WTC11 (cell line): ENCODE measurements around the gene SASH3. TPM values are rescaled to one million over a fixed set of nuclear protein-coding genes. Genes with fewer than 3 reads are reported as not detected.

Experiments used
- ATAC-seq: fragments of 200-7000 bp; cut with Tn5 transposase; 2 replicates; pipeline ENCODE4 v1.10.0; 2021; ENCODE audit warnings: mild to moderate bottlenecking, moderate library complexity
- CTCF ChIA-PET: fragments of 300-600 bp; sonication (Branson Sonifier 250); formaldehyde crosslinking; loops from one replicate; lab custom pipeline; 2021; ENCODE audit warnings: antibody characterized with exemption; lab: Charles Lee
- POLR2A ChIA-PET: fragments of 350-600 bp; sonication (Branson Sonifier 250); formaldehyde crosslinking; loops from one replicate; lab custom pipeline; 2021; ENCODE audit warnings: antibody characterized with exemption; lab: Charles Lee
- DNase-seq: peaks from one replicate; pipeline ENCODE4 v3.0.0; 2021; ENCODE audit warnings: low spot score
- H3K27ac Mint-ChIP-seq: 2 replicates; pipeline ENCODE4 v1.8.0; 2021; ENCODE audit warnings: mixed read lengths
- H3K27me3 Mint-ChIP-seq: 2 replicates; pipeline ENCODE4 v1.8.0; 2021; ENCODE audit warnings: low read depth, mild to moderate bottlenecking, moderate library complexity, mixed read lengths
- H3K36me3 Mint-ChIP-seq: 2 replicates; pipeline ENCODE4 v1.8.0; 2021; ENCODE audit warnings: mixed read lengths
- H3K4me1 Mint-ChIP-seq: 2 replicates; pipeline ENCODE4 v1.8.0; 2022; ENCODE audit warnings: mixed read lengths
- H3K4me3 Mint-ChIP-seq: 2 replicates; pipeline ENCODE4 v1.8.0; 2021; ENCODE audit warnings: mild to moderate bottlenecking, moderate library complexity, mixed read lengths
- H3K9me3 Mint-ChIP-seq: 2 replicates; pipeline ENCODE4 v1.8.0; 2021; ENCODE audit warnings: mixed read lengths
- ATF1 ChIP-seq: sonication (generic); formaldehyde crosslinking; IDR thresholded peaks from 2 replicates; pipeline ENCODE4 v1.8.1; 2023; ENCODE audit warnings: mild to moderate bottlenecking, moderate library complexity, missing genetic modification reagents
- CBFB ChIP-seq: sonication (generic); formaldehyde crosslinking; IDR thresholded peaks from 2 replicates; pipeline ENCODE4 v1.8.1; 2022; ENCODE audit warnings: mild to moderate bottlenecking, low read depth, missing genetic modification reagents
- HMGA2 ChIP-seq: fragments of 250-450 bp; sonication (Bioruptor Pico); IDR thresholded peaks from 2 replicates; pipeline ENCODE4 v1.4.0; 2021; ENCODE audit warnings: mild to moderate bottlenecking, moderate library complexity
- KAT7 ChIP-seq: sonication (generic); formaldehyde crosslinking; IDR thresholded peaks from 2 replicates; pipeline ENCODE4 v1.8.1; 2023; ENCODE audit warnings: missing genetic modification reagents, mild to moderate bottlenecking, borderline replicate concordance
- SMAD4 ChIP-seq: sonication (generic); formaldehyde crosslinking; IDR thresholded peaks from 2 replicates; pipeline ENCODE4 v1.8.0; 2022; ENCODE audit warnings: mild to moderate bottlenecking, missing genetic modification reagents
- TEAD1 ChIP-seq: sonication (generic); formaldehyde crosslinking; IDR thresholded peaks from 2 replicates; pipeline ENCODE4 v1.8.0; 2022; ENCODE audit warnings: mild to moderate bottlenecking, missing genetic modification reagents
- TP53 ChIP-seq: sonication (generic); formaldehyde crosslinking; IDR thresholded peaks from 2 replicates; pipeline ENCODE4 v1.8.1; 2023; ENCODE audit warnings: mild to moderate bottlenecking, missing genetic modification reagents
- ZNF232 ChIP-seq: sonication (generic); formaldehyde crosslinking; IDR thresholded peaks from 2 replicates; pipeline ENCODE4 v1.8.0; 2022; ENCODE audit warnings: mild to moderate bottlenecking, missing genetic modification reagents
- total RNA-seq: library from RNA; stranded (reverse); gene quantifications from 3 replicates; pipeline ENCODE4 v1.2.3, GENCODE V29; 2021
- TF ChIP-seq, protein P1 (sequence below): sonication (generic); formaldehyde crosslinking; IDR thresholded peaks from 2 replicates; pipeline ENCODE4 v1.8.1; 2022; ENCODE audit warnings: low read depth, missing genetic modification reagents, borderline replicate concordance
- TF ChIP-seq, protein P2 (sequence below): sonication (generic); formaldehyde crosslinking; IDR thresholded peaks from 2 replicates; pipeline ENCODE4 v1.8.1; 2022; ENCODE audit warnings: mild to moderate bottlenecking, missing genetic modification reagents, moderate library complexity, borderline replicate concordance
- TF ChIP-seq, protein P3 (sequence below): sonication (generic); formaldehyde crosslinking; IDR thresholded peaks from 2 replicates; pipeline ENCODE4 v1.8.0; 2022; ENCODE audit warnings: missing genetic modification reagents
- TF ChIP-seq, protein P4 (sequence below): fragments of 250-450 bp; sonication (Bioruptor Pico); IDR thresholded peaks from 2 replicates; pipeline ENCODE4 v1.9.0; 2021; ENCODE audit warnings: mild to moderate bottlenecking
- TF ChIP-seq, protein P5 (sequence below): fragments of 250-450 bp; sonication (Bioruptor Pico); IDR thresholded peaks from 2 replicates; pipeline ENCODE4 v2.1.2; 2022; ENCODE audit warnings: mild to moderate bottlenecking, moderate library complexity
- TF ChIP-seq, protein P6 (sequence below): sonication (generic); formaldehyde crosslinking; IDR thresholded peaks from 2 replicates; pipeline ENCODE4 v1.8.1; 2023; ENCODE audit warnings: mild to moderate bottlenecking, missing genetic modification reagents, borderline replicate concordance

The SASH3 gene
- total RNA-seq, 1 experiment from 2014 or later: 0.22 TPM

DNA sequence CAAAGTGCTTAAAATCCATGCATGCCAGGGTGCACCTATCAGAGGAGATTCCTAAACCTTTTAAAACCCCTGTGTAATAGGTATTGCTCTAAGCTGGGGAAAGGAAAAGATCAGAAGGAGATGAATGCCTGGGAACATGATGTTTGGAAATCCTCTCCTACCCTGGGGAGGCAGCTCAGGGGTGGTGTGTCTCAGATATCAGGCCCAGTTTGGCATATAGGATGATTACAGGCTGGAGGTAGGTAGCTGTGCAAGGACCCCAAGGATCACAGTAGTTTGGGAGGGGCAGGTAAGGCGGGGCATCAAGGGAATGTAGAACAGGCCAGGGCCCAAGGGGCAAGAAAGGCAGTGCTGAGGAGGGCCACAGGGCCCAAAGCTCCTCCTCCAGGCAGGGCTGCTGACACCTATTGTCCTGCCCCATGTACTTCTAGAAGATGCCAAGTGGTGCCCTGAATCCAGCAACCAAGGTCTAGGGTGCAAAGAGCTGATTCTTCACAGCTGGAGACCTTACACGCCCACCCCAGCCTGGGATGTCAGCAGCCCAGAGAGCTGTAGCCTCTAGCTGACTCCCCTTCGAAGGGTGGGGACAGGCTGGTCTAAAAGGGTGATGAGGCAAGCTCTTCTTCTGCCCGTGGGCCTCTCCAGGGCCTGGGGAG, 17.6 kb downstream of the SASH3 start (continued):
- TF ChIP-seq, protein P1, sequence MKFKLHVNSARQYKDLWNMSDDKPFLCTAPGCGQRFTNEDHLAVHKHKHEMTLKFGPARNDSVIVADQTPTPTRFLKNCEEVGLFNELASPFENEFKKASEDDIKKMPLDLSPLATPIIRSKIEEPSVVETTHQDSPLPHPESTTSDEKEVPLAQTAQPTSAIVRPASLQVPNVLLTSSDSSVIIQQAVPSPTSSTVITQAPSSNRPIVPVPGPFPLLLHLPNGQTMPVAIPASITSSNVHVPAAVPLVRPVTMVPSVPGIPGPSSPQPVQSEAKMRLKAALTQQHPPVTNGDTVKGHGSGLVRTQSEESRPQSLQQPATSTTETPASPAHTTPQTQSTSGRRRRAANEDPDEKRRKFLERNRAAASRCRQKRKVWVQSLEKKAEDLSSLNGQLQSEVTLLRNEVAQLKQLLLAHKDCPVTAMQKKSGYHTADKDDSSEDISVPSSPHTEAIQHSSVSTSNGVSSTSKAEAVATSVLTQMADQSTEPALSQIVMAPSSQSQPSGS (CRISPR knock-in tag): no peak

DNA sequence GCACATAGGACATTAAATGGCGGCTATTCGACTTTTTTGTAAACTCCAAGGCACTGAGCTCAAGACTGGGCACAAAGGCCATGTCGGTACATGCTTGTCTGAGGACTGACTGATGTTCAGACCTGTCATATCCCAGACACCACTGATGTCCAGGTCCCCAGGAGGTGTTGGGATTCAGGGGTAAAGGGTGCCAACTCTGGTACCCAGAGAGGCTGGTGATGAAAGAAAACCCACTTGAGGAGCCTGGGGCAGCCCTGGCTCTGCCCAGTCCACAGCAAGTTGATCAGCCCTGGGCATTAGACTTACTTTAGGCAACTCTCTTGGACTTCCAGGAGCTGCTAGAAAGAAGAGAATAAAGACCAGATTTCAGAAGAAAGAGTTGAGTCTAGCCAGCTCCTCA, 18.7 kb downstream of the SASH3 start:
- DNase-seq: no peak
- CTCF ChIA-PET: no interaction called here

More for the DNA sequence above, 18.7 kb downstream of the SASH3 start:
- TF ChIP-seq, protein P2, sequence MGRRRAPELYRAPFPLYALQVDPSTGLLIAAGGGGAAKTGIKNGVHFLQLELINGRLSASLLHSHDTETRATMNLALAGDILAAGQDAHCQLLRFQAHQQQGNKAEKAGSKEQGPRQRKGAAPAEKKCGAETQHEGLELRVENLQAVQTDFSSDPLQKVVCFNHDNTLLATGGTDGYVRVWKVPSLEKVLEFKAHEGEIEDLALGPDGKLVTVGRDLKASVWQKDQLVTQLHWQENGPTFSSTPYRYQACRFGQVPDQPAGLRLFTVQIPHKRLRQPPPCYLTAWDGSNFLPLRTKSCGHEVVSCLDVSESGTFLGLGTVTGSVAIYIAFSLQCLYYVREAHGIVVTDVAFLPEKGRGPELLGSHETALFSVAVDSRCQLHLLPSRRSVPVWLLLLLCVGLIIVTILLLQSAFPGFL (CRISPR knock-in tag): no peak
- TF ChIP-seq, protein P3, sequence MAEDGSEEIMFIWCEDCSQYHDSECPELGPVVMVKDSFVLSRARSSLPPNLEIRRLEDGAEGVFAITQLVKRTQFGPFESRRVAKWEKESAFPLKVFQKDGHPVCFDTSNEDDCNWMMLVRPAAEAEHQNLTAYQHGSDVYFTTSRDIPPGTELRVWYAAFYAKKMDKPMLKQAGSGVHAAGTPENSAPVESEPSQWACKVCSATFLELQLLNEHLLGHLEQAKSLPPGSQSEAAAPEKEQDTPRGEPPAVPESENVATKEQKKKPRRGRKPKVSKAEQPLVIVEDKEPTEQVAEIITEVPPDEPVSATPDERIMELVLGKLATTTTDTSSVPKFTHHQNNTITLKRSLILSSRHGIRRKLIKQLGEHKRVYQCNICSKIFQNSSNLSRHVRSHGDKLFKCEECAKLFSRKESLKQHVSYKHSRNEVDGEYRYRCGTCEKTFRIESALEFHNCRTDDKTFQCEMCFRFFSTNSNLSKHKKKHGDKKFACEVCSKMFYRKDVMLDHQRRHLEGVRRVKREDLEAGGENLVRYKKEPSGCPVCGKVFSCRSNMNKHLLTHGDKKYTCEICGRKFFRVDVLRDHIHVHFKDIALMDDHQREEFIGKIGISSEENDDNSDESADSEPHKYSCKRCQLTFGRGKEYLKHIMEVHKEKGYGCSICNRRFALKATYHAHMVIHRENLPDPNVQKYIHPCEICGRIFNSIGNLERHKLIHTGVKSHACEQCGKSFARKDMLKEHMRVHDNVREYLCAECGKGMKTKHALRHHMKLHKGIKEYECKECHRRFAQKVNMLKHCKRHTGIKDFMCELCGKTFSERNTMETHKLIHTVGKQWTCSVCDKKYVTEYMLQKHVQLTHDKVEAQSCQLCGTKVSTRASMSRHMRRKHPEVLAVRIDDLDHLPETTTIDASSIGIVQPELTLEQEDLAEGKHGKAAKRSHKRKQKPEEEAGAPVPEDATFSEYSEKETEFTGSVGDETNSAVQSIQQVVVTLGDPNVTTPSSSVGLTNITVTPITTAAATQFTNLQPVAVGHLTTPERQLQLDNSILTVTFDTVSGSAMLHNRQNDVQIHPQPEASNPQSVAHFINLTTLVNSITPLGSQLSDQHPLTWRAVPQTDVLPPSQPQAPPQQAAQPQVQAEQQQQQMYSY (CRISPR knock-in tag): no peak
- TF ChIP-seq, protein P4, sequence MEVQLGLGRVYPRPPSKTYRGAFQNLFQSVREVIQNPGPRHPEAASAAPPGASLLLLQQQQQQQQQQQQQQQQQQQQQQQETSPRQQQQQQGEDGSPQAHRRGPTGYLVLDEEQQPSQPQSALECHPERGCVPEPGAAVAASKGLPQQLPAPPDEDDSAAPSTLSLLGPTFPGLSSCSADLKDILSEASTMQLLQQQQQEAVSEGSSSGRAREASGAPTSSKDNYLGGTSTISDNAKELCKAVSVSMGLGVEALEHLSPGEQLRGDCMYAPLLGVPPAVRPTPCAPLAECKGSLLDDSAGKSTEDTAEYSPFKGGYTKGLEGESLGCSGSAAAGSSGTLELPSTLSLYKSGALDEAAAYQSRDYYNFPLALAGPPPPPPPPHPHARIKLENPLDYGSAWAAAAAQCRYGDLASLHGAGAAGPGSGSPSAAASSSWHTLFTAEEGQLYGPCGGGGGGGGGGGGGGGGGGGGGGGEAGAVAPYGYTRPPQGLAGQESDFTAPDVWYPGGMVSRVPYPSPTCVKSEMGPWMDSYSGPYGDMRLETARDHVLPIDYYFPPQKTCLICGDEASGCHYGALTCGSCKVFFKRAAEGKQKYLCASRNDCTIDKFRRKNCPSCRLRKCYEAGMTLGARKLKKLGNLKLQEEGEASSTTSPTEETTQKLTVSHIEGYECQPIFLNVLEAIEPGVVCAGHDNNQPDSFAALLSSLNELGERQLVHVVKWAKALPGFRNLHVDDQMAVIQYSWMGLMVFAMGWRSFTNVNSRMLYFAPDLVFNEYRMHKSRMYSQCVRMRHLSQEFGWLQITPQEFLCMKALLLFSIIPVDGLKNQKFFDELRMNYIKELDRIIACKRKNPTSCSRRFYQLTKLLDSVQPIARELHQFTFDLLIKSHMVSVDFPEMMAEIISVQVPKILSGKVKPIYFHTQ (CRISPR knock-in tag): no peak
- TF ChIP-seq SMAD4 (no peak), TP53 (no peak), KAT7 (CRISPR knock-in tag) (no peak), ATF1 (CRISPR knock-in tag) (no peak), ZNF232 (CRISPR knock-in tag) (no peak), HMGA2 (CRISPR knock-in tag) (no peak), CBFB (no peak), TEAD1 (no peak)
- TF ChIP-seq, protein P5, sequence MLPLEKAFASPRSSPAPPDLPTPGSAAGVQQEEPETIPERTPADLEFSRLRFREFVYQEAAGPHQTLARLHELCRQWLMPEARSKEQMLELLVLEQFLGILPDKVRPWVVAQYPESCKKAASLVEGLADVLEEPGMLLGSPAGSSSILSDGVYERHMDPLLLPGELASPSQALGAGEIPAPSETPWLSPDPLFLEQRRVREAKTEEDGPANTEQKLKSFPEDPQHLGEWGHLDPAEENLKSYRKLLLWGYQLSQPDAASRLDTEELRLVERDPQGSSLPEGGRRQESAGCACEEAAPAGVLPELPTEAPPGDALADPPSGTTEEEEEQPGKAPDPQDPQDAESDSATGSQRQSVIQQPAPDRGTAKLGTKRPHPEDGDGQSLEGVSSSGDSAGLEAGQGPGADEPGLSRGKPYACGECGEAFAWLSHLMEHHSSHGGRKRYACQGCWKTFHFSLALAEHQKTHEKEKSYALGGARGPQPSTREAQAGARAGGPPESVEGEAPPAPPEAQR (CRISPR knock-in tag): no peak
- TF ChIP-seq, protein P6, sequence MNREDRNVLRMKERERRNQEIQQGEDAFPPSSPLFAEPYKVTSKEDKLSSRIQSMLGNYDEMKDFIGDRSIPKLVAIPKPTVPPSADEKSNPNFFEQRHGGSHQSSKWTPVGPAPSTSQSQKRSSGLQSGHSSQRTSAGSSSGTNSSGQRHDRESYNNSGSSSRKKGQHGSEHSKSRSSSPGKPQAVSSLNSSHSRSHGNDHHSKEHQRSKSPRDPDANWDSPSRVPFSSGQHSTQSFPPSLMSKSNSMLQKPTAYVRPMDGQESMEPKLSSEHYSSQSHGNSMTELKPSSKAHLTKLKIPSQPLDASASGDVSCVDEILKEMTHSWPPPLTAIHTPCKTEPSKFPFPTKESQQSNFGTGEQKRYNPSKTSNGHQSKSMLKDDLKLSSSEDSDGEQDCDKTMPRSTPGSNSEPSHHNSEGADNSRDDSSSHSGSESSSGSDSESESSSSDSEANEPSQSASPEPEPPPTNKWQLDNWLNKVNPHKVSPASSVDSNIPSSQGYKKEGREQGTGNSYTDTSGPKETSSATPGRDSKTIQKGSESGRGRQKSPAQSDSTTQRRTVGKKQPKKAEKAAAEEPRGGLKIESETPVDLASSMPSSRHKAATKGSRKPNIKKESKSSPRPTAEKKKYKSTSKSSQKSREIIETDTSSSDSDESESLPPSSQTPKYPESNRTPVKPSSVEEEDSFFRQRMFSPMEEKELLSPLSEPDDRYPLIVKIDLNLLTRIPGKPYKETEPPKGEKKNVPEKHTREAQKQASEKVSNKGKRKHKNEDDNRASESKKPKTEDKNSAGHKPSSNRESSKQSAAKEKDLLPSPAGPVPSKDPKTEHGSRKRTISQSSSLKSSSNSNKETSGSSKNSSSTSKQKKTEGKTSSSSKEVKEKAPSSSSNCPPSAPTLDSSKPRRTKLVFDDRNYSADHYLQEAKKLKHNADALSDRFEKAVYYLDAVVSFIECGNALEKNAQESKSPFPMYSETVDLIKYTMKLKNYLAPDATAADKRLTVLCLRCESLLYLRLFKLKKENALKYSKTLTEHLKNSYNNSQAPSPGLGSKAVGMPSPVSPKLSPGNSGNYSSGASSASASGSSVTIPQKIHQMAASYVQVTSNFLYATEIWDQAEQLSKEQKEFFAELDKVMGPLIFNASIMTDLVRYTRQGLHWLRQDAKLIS (CRISPR knock-in tag): no peak
- H3K36me3 Mint-ChIP-seq: no peaks in the 10 kb centered on the region
- no peaks in the 10 kb centered on the region for H3K4me1 Mint-ChIP-seq
- no peaks in the 10 kb centered on the region for H3K27me3 Mint-ChIP-seq
- no peak overlapping the region for H3K4me3 Mint-ChIP-seq
- no peak for ATAC-seq
- H3K9me3 Mint-ChIP-seq: no peaks in the 10 kb centered on the region
- H3K27ac Mint-ChIP-seq: no peak overlapping the region
- POLR2A ChIA-PET: no interaction called here
